HG02885 (cell line): ENCODE measurements around the gene IKBKG.
"Not testable (repeated sequence)": the region's sequence is repeated elsewhere in the genome, so short reads cannot be mapped to it uniquely, and the experiment has no call there.

ENCODE experiments used
- ATAC-seq: cut with Tn5 transposase; IDR thresholded peaks from one replicate; pipeline ENCODE4 v1.9.1; 2021; ENCODE audit warnings: mild to moderate bottlenecking; ENCODE audit not compliant: unreplicated experiment, poor library complexity

Gene IKBKG

DNA sequence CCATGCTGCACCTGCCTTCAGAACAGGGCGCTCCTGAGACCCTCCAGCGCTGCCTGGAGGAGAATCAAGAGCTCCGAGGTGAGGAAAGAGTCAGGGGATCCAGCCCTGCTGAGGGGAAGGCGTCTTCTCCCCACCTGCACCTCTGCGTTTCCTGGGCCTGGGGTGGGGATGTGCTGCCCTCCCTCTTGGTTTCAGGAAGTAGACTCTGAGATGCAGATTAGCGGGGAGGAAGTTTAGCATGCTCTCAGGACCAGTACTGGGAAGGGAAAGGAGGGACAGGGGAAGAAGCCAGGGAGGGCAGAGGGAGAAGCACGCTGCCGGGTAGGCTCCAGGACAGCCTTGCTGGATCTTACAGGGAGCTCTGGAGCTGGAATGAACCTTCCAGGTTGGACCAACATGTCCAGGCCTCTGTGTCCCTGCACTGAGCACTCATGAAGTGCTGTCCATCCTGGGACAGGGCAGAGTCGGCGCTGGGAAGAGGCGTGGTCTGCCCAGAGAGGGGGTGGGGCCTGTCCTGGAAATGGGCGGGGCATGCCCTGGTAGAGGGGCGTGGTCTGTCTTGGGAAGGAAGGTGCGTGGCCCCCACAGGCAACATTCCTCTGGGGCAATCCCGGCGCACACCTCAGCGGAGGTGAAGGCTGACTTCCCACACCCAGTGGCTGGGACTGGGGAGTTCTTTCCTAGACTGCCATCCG lies 4.8 kb downstream of the IKBKG start:
- ATAC-seq, result not testable (repeated sequence)

DNA sequence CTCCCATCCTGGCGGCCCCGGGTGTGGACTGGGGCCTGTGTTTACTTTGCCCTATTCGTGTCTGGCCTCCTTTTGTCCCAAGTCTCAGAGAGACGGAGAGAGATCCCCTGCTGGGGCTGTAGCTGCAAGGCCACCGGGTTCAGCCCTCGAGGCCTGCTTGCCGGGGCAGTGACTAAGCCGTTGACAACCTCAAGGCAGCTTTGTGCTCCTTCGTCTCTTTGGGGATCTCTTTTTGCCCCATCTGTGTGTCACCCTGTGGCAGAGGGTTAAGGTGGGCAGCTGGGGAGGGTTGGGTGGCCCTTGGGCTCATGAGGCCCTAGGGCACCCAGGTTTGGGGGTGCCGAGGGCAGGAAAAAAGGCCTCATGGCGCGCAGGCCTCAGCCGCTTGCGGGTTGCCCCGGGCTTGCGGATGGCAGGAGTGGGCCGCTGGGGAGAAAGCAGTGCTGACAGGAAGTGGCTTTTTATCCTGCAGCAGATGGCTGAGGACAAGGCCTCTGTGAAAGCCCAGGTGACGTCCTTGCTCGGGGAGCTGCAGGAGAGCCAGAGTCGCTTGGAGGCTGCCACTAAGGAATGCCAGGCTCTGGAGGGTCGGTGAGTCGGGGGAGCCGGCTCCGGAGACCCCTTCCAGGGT lies 10.8 kb downstream of the IKBKG start:
- not testable (repeated sequence) for ATAC-seq

DNA sequence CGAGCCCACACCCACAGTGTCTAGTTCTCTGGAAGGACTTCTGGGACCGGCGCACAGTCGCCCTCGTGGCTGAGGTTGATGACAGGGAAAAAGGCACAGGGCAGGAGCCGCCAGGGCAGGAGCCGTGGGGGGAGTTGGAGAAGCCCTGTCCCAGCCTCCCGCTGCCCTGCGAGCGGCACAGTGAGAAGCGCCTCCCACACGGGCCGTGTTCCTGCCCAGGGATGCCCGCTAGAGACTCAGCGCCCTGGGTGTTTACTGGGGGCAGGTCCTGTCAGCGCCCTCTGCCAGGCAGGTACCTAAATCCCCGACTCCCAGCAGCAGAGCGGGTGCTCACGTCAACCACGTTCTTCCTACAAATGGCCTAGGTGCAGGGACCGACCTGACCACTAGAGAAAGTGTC lies 11.5 kb downstream of the IKBKG start:
- not testable (repeated sequence) for ATAC-seq

DNA sequence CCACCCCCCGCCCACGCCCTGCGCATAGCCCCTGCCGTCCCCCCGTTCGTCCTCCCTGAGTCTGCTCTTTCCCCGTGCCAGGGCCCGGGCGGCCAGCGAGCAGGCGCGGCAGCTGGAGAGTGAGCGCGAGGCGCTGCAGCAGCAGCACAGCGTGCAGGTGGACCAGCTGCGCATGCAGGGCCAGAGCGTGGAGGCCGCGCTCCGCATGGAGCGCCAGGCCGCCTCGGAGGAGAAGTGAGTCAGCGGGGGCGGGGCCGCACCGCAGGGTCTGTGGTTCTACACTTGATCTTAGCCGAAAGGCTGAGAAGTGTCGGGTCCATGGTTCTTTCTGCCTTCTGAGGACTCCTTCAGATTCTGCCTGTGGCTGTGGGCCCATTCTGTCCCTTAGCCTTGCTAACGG lies 12.9 kb downstream of the IKBKG start:
- ATAC-seq, result not testable (repeated sequence)

DNA sequence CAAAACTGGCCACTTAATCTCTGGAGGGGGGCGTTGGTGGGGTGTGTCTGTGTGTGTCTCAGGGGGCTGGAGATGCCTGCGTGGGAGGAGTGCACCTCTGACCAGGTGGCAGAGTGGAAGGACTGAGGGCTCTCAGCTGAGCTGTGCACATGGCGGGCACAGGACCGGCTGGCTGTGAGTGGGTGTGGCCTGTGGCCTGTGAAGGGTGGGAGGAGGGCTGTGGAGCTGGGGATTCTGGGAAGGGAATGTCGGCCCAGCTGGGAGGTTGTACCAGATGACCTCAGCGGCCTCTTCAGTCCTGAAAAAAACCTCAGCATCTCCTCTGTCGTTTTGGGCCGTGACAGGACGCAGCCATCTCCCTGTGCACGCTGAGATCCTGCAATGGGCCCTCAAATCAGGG lies 14.9 kb downstream of the IKBKG start:
- not testable (repeated sequence) for ATAC-seq

DNA sequence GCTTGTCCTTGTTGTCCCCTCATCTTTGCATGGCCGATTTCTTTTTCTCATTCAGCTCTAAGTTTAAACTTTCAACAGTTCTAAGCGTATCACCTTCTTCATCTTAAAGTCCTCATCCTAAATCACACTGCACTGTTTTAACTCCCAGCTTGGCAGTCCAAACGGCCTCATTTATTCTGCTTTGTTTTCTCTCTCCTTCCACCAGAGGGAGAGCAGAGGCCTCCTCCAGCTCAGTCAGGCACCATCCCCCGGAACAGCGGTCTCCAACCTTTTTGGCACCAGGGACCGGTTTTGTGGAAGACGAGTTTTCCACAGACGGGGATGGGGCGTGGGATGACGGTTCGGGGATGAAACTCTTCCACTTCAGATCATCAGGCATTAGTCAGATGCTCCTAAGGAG lies 22.9 kb downstream of the IKBKG start:
- not testable (repeated sequence) for ATAC-seq

DNA sequence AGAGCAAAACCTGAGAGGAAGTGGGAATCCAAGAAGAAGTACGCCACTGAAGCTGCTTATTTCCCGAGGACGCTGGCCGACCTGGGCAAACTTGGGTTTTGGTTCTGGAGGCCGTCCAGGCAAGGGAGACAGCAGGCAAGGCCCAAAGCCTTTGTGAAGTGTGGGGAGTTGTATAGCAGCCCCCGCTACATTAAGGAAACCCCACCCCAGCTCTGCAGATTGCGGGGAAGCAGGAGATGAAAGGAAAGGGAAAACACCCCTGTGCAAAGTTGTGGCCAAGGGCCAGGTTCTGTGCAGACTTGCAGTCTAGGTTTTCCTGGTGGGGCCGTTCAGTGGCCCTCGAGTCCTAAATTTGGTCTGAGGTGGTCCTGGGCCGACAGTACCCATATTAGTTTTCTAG lies 25.6 kb downstream of the IKBKG start:
- not testable (repeated sequence) for ATAC-seq

DNA sequence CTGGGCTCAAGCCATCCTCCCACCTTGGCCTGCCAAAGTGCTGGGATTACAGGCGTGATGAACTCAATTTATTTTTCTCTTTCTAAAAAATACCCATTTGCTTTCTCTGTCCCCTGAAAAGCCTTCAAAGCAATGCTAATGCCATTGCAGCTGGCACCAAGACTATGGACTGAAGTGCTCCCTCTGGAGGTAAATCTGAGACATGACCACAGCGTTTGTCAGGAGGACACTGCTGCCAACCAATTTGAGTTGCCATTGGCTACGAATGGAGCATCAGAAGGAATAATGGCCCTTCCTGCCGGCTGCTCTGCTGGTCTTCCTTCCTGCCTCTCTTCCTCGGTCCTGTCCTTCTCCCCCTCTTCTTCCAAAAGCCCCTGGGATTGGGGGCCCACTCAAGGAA lies 27.7 kb downstream of the IKBKG start:
- ATAC-seq, result not testable (repeated sequence)

DNA sequence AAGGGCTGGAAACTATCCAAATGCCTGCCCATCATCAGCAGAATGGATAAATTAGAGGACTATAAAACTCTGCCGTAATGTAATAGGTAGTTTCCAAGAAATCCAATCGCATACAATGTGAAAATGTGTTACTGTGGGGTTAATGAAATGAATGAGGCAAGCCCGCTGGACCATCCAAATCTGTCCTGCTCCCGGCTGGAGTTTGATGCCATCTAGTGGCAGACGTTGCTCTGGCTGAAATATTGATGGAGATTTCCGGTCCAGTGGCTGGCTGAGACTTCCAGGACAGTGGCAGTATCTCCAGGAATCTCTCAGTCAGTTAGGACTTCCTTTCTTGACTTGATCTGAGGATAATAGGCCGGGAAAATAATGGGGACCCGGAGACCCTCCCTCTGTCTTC lies 35.6 kb downstream of the IKBKG start:
- not testable (repeated sequence) for ATAC-seq

DNA sequence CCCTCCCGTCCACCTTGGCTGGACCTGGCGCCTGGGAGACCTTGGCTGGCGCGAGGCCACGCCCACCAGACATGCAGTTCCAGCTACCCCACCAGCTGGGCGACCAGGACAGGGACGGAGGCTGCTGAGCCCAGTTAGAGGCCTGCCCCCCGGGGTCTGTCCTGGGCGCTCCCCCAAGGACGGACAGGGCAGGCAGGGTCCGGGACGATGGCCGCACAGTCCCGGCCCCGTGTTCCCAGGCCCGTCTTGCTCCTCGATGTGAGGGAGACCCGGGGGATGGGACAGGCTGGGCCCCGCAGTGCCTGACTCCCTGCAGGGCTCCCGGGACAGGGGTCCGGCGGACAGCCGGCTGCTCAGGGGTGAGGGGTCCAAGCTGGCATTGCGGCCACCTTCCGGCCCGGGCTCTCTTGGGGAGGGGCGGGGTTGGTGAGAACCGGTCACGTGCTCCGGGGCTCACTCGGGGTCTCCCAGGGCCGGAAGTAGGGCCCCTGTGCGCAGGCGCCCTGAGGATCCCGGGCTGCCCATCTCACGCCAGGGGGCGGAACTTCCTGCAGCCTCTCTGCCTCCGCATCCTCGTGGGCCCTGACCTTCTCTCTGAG lies 37.3 kb downstream of the IKBKG start, which contains the start of gene CTAG1A:
Gene CTAG1A (plus strand): TSS at position 549 of the 599 bp plus-strand sequence. CDS start 74 bp downstream, outside the sequence.
- not testable (repeated sequence) for ATAC-seq

DNA sequence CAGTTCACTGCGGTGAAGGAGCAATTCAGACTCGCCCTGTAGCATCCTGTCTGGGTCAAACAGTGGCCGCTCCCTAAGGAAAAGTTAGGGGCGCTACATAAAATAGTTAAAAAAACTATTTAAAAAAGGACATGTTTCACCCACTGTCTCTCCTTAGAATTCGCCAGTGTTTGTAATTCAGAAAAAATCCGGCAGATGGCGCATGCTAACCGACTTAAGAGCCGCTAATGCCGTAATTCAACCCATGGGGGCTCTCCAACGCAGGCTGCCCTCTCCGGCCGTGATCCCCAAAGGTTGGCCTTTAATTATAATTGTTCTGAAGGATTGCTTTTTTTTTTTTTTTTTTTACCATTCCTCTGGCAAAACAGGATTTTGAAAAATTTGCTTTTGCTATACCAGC lies 43.0 kb downstream of the IKBKG start:
- ATAC-seq, result not testable (repeated sequence)

DNA sequence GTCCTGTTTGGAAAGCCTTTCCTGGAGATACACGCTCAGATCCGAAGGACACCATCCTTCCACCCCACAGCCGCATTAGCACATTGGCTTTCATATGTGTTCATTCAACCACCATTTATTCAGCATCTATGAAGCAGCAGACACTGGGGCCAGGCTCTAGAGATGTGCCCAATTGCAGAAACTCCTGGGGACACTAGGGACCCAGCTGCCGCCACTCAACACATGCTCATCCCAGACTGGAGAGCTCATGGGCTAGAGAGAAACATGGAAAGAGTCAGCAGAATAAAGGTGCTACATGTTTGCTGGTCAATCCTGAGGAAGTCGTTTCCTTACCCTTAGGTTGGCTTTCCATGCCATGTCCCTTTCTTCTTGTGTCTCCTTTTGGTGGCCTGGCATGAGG lies 45.1 kb downstream of the IKBKG start:
- no peak for ATAC-seq

DNA sequence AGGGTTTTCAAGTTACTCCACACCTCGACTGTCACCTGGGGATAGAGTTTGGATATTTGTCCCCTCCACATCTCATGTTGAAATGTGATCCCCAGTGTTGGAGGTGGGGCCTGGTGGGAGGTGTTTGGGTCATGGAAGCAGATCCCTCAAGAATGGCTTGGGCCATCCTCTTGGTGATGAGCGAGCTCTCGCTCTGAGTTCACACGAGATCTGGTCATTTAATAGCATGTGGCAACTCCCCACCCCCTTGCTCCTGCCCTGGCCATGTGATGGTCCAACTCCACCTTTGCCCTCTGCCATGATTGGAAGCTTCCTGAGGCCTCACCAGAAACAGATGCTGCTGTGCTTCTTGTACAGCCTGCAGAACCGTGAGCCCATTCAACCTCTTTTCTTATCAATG lies 45.8 kb downstream of the IKBKG start:
- no peak for ATAC-seq

DNA sequence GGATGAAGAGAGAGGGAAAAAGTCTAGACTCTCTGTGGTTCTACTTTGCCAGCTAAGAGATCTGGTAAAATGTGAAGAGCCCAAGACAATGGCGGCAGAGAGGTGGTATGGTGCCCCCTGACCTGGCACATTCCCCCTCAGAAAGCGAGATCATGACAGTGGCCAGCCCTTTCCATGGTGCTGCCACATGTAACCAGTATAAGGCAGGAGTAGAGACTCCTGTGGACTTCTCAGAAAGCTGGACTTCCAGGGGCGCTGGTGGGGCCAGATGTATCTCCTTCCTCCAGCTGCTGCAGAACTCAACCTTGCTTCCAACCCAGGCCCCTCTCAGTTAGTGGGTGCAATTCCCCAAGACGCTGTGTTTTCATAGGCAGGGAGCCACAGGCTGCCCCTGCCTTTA lies 47.1 kb downstream of the IKBKG start:
- ATAC-seq, result no peak

DNA sequence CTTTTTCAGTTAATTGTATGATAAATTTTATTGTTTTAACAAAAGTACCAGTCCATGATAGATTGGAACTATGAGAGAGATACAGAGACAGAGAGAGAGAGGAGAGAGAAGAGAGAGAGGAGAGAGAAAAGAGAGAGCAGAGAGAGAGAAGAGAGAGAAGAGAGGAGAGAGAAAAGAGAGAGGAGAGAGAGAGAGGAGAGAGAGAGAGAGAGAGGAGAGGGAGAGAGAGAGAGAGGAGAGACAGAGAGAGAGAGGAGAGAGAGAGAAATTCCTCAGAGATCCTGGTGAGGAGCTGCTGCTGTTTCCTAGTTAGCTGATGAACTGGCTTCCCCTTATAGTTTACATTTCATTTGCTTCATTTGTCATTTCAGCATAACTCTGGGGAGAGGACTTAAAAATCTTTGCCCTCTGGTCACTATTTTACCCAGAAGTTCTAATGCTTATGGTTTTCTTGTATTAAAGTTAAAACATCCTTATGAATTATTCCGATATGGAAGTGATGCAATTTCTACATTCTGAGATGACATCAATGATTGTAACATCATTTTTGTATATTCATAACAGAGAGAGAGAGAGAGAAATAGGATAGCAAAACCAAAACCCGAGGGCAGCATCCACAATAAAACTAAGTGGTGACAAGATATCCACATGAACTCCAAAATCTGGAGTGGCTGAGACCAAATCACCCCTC lies 48.3 kb downstream of the IKBKG start:
- no peak for ATAC-seq

DNA sequence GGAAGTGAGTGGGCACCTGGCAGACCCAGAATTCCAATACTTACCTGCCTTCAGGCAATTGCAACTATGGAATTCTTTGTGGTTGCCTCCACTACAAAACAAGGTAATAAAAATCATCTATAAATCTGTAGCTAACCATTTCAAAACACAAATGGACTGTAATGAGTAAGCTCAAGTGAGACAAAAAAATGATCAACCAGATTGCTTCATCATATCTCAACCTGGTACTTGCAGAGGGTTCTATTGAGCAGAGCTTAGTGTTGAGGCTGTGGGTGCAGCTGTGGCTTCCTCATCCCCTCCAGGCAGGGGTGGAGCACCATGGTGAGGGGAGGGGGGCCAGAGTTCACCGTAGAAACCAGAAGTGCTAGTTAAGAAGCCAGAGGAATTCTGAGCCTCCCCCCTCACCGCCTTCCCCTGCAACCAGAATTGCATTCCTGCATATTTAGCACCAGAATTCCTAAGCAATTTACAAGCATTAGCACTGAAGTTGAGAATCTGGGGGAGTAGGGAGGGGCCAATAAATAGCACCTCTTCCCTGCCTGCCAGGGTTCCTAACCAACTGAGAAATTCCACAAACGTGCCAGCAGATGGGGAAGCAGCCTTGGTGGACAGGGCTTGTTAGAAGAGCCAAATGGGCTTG lies 49.0 kb downstream of the IKBKG start:
- ATAC-seq, result no peak

DNA sequence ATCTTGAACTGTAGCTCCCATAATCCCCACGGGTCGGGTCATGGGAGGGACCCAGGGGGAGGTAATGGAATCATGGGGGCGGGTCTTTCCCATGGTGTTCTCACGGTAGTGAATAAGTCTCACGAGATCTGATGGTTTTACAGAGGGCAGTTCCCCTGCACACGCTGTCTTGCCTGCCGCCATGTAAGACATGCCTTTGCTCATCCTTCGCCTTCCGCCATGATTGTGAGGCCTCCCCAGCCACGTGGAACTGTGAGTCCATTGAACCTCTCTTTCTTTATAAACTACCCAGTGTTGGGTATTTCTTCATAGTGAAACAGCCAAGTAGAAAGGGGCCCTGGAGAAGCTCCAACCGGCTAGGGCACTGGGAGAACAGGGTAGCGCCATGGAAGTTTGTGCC lies 49.8 kb downstream of the IKBKG start:
- no peak for ATAC-seq

DNA sequence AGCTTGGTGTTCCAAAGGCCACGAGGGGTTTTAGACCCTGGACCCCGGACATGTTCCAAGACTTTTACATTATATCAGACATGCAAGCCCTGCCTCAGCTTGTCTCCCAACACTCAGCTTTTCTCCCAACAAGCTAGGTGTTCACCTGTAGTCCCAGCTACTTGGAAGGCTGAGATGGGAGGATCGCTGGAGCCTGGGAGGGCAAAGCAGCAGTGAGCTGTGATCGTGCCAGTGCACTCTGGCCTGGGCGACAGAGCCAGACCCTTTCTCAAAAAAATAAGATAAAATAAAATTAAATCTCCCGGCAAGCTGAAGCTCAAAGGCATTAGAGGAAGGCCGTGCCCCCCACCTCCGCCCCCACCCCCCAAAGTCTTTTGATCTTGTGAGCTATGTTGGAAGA lies 51.2 kb downstream of the IKBKG start:
- no peak for ATAC-seq

DNA sequence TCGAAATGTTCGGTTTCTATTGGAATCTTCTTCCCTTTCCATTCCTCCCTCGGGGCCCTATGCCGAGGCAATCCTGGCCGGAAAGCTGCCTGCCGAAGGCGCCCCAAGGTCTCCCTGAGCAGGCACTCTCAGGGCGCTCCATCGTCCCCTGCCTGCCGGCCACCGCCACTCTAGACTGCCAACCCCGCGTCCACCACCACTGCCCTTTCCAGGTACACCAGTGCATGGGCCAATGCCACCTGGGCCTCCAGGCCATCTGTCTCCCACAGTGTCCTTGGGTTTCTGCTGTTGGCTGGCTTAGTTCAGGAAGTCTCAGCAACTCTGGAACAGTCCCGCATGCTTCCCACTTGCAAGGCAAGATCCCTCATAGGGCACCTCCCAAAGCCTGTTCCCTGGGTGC lies 52.1 kb downstream of the IKBKG start:
- no peak for ATAC-seq

DNA sequence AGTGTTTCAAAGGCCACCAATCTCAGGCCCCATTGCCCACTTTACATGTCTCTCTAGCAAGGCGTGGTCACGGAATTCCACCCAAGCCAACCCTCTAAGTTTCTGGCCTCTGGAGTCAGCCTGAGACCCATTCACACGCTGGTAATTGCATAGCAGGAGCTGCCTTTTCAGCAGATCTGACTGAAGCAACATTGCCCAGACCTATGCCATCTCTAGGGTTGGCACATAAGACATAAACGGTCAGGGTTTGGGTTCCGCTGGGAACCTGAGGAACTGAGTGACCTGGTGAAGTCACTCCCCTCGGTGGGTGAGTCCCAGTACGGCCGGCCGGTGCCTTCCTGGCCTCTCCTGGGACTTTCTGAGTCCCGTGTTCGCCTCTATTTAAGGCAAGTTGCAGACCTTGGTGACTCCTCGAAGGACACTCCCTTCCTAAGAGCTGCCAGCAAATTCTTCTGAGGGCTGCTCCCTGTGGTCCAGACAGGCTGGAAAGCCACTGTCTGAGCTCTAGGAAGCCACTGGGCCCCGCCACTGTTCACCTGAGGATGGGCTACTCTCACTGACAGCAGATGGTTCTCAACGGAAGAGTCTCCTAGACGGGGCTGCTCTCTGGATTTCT lies 53.4 kb downstream of the IKBKG start:
- ATAC-seq, result no peak
